ENCODE data around the gene HMGCL. TPM values are rescaled to one million over a fixed set of nuclear protein-coding genes. Genes with fewer than 3 reads are reported as not detected.
A peak's percentile ranks its signal among the peaks of the same experiment; 100 is the strongest.

Gene HMGCL
- total RNA-seq, 1 donor from 2014 or later = 26.8 TPM

DNA sequence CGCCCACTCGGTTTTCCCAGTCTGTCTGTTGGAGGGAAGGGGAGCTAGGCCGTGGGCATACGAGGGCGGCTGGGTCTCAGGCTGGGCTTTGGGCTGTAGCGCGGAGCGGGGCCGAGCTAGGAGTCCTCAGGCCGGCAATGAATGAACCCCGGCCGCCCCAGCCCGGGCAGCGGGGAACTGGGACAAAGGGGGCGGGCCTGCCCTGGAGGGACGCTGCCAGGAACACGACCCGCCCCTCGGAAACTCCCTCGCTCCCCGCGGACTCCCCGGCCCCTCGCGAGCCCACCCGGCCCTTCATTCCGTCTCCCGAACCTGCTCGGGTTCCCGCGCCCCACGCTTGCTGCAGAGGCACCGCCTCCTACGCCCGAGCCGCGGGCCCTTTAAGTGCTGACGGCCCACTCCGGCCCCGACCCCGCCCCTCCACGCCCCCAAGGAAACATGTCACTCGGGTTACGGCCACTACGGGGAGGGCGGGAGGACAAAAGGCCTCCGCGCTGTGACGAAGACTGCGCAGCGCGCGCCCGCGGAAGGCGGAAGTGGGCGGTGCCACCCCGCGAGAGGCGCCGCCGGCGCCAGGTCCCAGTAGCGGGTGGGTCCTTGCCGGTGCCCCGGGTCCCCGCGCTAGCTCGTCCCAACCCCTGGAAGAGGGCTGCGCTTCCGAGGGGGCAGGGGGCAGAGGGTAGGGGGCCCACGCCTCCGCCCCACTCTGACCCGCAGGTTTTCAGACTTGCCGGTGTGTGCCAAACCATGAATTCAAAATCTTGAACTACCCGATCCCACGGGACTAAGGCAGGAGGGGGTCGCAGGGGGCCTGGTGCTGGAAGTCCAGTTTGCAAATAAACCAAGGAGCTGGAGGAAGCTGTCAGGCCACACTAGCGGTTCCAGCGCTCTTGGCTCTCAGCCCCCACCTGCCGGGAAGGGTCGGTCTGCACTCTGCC is 24.6 kb downstream of the HMGCL start, which contains the start of gene GALE:
TSS of gene GALE (minus strand) at position 355 of the 938 bp plus-strand sequence. CDS start 1,747 bp downstream, outside the sequence.
- Mint-ChIP-seq H3K36me3 (ENCODE audit: low read depth) (no peaks in the 10 kb centered on the region), H3K9me3 (ENCODE audit: low read depth) (no peaks in the 10 kb centered on the region), H3K4me1 (ENCODE audit: low read depth) (peaks cover 14% of the 10 kb centered on the region), H3K27ac (ENCODE audit: unreplicated experiment) (peak within 1 kb of the TSS; percentile 94), H3K4me3 (ENCODE audit: unreplicated experiment) (peak within 1 kb of the TSS; percentile 85), H3K27me3 (ENCODE audit: low read depth) (no peaks in the 10 kb centered on the region)
- TF ChIP-seq, protein P1, sequence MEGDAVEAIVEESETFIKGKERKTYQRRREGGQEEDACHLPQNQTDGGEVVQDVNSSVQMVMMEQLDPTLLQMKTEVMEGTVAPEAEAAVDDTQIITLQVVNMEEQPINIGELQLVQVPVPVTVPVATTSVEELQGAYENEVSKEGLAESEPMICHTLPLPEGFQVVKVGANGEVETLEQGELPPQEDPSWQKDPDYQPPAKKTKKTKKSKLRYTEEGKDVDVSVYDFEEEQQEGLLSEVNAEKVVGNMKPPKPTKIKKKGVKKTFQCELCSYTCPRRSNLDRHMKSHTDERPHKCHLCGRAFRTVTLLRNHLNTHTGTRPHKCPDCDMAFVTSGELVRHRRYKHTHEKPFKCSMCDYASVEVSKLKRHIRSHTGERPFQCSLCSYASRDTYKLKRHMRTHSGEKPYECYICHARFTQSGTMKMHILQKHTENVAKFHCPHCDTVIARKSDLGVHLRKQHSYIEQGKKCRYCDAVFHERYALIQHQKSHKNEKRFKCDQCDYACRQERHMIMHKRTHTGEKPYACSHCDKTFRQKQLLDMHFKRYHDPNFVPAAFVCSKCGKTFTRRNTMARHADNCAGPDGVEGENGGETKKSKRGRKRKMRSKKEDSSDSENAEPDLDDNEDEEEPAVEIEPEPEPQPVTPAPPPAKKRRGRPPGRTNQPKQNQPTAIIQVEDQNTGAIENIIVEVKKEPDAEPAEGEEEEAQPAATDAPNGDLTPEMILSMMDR (IDR thresholded peaks at IDR 0.05) = no peak
- DNase-seq (ENCODE audit: low spot score) = peak; percentile 96

DNA sequence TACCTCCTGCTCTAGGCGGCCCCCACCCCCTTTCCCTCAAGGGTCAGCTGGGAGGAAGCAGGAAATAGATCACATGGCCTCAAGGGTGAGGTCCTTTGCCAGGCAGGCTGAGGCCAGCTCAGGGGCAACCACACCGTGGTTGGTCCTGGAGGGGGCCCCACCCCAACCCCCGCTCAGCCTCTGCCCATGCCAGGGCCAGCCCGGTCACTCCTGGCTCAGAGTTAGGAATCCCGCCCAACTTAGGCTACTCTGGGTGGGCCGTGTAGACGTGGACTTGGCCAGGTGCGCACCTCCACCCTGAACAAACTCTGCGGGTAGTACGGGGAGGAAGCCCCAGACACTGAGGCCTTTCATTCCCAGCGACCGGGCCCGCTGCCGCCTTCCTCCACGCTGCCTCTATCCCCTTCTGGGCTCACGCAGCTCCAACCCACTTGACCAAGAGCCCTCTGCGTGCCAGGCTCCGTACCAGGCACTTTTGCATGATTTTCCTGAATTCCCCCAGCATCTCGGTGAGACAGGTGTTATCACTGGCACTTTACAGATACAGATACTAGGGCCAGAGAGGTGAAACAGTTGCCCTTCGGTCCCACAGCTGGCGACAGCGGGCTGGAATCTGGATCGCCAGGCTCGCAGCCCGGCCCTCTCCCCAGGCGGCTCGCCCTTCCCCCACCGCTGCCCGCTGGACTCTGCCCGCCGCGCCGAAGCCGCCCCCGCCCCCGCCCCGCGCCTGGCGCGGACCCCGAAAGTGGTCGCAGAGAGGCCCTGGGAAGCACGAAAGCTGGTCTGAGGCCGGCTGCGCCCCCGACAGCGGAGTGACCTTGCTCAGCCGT is 25.4 kb downstream of the HMGCL start:
- no peak for DNase-seq (ENCODE audit: low spot score)
- H3K4me1 Mint-ChIP-seq (ENCODE audit: low read depth) = peaks cover 14% of the 10 kb centered on the region
- H3K36me3 Mint-ChIP-seq (ENCODE audit: low read depth) = peaks cover 2% of the 10 kb centered on the region
- TF ChIP-seq, protein P1 (IDR thresholded peaks at IDR 0.05) = peak; percentile 9
- no peaks in the 10 kb centered on the region for H3K9me3 Mint-ChIP-seq (ENCODE audit: low read depth)
- H3K27ac Mint-ChIP-seq (ENCODE audit: unreplicated experiment) = peak overlapping the region; percentile 94
- no peaks in the 10 kb centered on the region for H3K27me3 Mint-ChIP-seq (ENCODE audit: low read depth)
- H3K4me3 Mint-ChIP-seq (ENCODE audit: unreplicated experiment) = peak overlapping the region; percentile 85

DNA sequence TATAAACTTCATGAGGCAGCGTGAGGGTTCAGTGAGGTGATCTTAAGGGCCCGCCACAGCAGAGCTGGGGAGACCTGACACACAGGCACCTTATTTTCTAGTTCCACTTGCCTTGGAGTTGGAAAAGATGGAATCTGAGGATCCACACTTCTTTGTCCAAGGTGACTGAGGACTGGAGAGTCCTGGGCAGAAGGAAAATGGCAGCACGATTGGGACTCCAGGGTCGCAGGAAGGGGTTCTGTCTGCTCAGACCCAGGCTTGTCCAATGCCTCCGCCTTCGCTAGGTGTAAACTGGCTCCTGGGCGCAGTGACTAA is 26.0 kb downstream of the HMGCL start:
- H3K9me3 Mint-ChIP-seq (ENCODE audit: low read depth) = no peaks in the 10 kb centered on the region
- H3K36me3 Mint-ChIP-seq (ENCODE audit: low read depth) = peaks cover 2% of the 10 kb centered on the region
- TF ChIP-seq, protein P1 (IDR thresholded peaks at IDR 0.05) = no peak
- peak overlapping the region; percentile 85 for H3K4me3 Mint-ChIP-seq (ENCODE audit: unreplicated experiment)
- no peak for DNase-seq (ENCODE audit: low spot score)
- peaks cover 14% of the 10 kb centered on the region for H3K4me1 Mint-ChIP-seq (ENCODE audit: low read depth)
- H3K27me3 Mint-ChIP-seq (ENCODE audit: low read depth) = no peaks in the 10 kb centered on the region
- peak overlapping the region; percentile 61 for H3K27ac Mint-ChIP-seq (ENCODE audit: unreplicated experiment)

DNA sequence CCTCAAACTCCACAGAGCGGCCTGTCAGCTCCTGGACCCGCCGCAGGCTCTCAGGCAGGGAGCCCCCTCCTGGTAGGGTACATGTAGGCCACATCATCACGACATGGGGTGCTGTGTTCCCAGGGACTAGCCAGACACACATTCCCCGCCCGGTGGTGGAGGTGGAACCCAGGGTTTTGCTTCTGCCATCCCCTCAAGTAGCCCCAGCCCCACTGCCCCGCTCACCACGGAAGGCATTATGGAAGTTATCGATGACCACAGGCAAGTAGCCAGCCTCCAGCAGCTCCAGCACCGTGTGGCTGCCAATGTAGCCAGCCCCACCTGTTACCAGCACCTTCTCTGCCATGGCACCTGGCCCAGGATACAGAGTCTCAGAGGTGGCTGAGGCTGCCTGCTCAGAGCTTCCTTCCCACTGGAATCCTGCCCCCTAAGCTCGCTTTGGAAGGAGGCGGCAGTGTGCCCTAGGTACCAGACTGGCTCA is 26.5 kb downstream of the HMGCL start:
- TF ChIP-seq, protein P1 (IDR thresholded peaks at IDR 0.05) = peak; percentile 20
- Mint-ChIP-seq H3K4me3 (ENCODE audit: unreplicated experiment) (no peak overlapping the region), H3K27me3 (ENCODE audit: low read depth) (no peaks in the 10 kb centered on the region), H3K9me3 (ENCODE audit: low read depth) (no peaks in the 10 kb centered on the region), H3K27ac (ENCODE audit: unreplicated experiment) (peak overlapping the region; percentile 61), H3K36me3 (ENCODE audit: low read depth) (peaks cover 2% of the 10 kb centered on the region), H3K4me1 (ENCODE audit: low read depth) (peaks cover 14% of the 10 kb centered on the region)
- no peak for DNase-seq (ENCODE audit: low spot score)
